Transverse colon (tissue), 3 donors: ENCODE data around the gene ATP1A2.

Source experiments
- POLR2A ChIP-seq: fragments of 450-650 bp; IDR thresholded peaks from one replicate; pipeline ENCODE4 v1.6.1; 2016; ENCODE audit warnings: antibody characterized with exemption, mild to moderate bottlenecking, moderate library complexity
- TF ChIP-seq, protein P1 (sequence below), 5 experiments: fragments of 200-600 bp in 3 of 5; fragments of 450-650 bp in 2 of 5; sonication (generic) in 3 of 5; IDR thresholded peaks; 1 replicate in 2 of 5; 2 replicates in 3 of 5; pipeline ENCODE4 v1.5.1; 2016 to 2017; ENCODE audit warnings: antibody characterized with exemption in 5 of 5, inconsistent platforms in 3 of 5, mild to moderate bottlenecking in 2 of 5, moderate library complexity in 1 of 5

- TF ChIP-seq, protein P1, sequence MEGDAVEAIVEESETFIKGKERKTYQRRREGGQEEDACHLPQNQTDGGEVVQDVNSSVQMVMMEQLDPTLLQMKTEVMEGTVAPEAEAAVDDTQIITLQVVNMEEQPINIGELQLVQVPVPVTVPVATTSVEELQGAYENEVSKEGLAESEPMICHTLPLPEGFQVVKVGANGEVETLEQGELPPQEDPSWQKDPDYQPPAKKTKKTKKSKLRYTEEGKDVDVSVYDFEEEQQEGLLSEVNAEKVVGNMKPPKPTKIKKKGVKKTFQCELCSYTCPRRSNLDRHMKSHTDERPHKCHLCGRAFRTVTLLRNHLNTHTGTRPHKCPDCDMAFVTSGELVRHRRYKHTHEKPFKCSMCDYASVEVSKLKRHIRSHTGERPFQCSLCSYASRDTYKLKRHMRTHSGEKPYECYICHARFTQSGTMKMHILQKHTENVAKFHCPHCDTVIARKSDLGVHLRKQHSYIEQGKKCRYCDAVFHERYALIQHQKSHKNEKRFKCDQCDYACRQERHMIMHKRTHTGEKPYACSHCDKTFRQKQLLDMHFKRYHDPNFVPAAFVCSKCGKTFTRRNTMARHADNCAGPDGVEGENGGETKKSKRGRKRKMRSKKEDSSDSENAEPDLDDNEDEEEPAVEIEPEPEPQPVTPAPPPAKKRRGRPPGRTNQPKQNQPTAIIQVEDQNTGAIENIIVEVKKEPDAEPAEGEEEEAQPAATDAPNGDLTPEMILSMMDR (IDR thresholded peaks at IDR 0.05): no peak
- TF ChIP-seq POLR2A: no peak
Observed at GRCh38 chr1:160129046-160129445, 13.5 kb downstream of the ATP1A2 start.
